Measurements from ENCODE around the gene TIMM10. TPM values are rescaled to one million over a fixed set of nuclear protein-coding genes. Genes with fewer than 3 reads are reported as not detected.

Gene TIMM10
- total RNA-seq, 4 donors from 2014 or later = 20.2 to 51.6 (median 40.1) TPM

- peaks cover 0 to 20% (median 0%) of the 10 kb centered on the region in 3 donors for H3K36me3 ChIP-seq
- no peak overlapping the region for H3K27ac ChIP-seq
- DNase-seq (ENCODE audit: low spot score in 2 of 2) = peak; percentile 53 to 68
- TF ChIP-seq POLR2A (IDR thresholded peaks at IDR 0.05) (no peak), CTCF (IDR thresholded peaks at IDR 0.05) (peak; percentile 50 to 65 (median 60))
- H3K4me3 ChIP-seq = no peak overlapping the region
- peaks cover 0 to 41% (median 22%) of the 10 kb centered on the region in 4 donors for H3K4me1 ChIP-seq
- 28 to 29% methylated on average over 9 of the region's 9 CpGs for WGBS, 2 donors
- peaks cover 0 to 73% of the 10 kb centered on the region in 2 donors for H3K27me3 ChIP-seq
- H3K9me3 ChIP-seq = no peaks in the 10 kb centered on the region
These were observed 50.0 kb downstream of the TIMM10 start for GRCh38 chr11:57480409-57481137.

GRCh38 chr11:57479911-57480310, 50.6 kb downstream of the TIMM10 start:
- 23 to 26% methylated on average over 4 of the region's 4 CpGs for WGBS, 2 donors
- no peaks in the 10 kb centered on the region for H3K9me3 ChIP-seq
- H3K4me1 ChIP-seq = peaks cover 0 to 43% (median 22%) of the 10 kb centered on the region in 4 donors
- no peak overlapping the region for H3K4me3 ChIP-seq
- peaks cover 0 to 79% of the 10 kb centered on the region in 2 donors for H3K27me3 ChIP-seq
- no peak overlapping the region for H3K27ac ChIP-seq
- no peak for DNase-seq (ENCODE audit: low spot score in 2 of 2)
- peaks cover 0 to 14% (median 0%) of the 10 kb centered on the region in 3 donors for H3K36me3 ChIP-seq
- TF ChIP-seq CTCF (IDR thresholded peaks at IDR 0.05) (no peak), POLR2A (IDR thresholded peaks at IDR 0.05) (no peak), EP300 (IDR thresholded peaks at IDR 0.05) (no peak)

- H3K27ac ChIP-seq = no peak overlapping the region
- no peak overlapping the region for H3K4me3 ChIP-seq
- no peaks in the 10 kb centered on the region for H3K9me3 ChIP-seq
- H3K27me3 ChIP-seq = peaks cover 0 to 85% of the 10 kb centered on the region in 2 donors
- 27 to 31% methylated on average over 10 of the region's 11 CpGs for WGBS, 2 donors
- TF ChIP-seq CTCF (IDR thresholded peaks at IDR 0.05) (no peak), EP300 (IDR thresholded peaks at IDR 0.05) (no peak), POLR2A (IDR thresholded peaks at IDR 0.05) (no peak)
- peaks cover 0 to 38% (median 21%) of the 10 kb centered on the region in 4 donors for H3K4me1 ChIP-seq
- no peak for DNase-seq (ENCODE audit: low spot score in 2 of 2)
- peaks cover 0 to 6% (median 0%) of the 10 kb centered on the region in 3 donors for H3K36me3 ChIP-seq
These were observed 51.4 kb downstream of the TIMM10 start for GRCh38 chr11:57479021-57479663.

Small RNAs within 50 kb of the gene (small RNA-seq; reads per million reads assigned to genes)
- gene RN7SL605P = not detected

Other genes with a start within 250 kb of the TIMM10 start
- gene TNKS1BP1, start 205.8 kb downstream of the TIMM10 start, total RNA-seq = 100 to 1,000 TPM; 147 to 238 (median 204) TPM
- 10 to 100 TPM; 51.0 to 67.5 (median 56.5) TPM for gene SSRP1, start 194.9 kb downstream of the TIMM10 start, total RNA-seq
- under 1 TPM in 1 of 4 donors, not detected in 3; 0.22 TPM for gene P2RX3, start 192.4 kb downstream of the TIMM10 start, total RNA-seq
- gene PRG3, start 149.6 kb downstream of the TIMM10 start, total RNA-seq = not detected
- gene PRG2, start 140.1 kb downstream of the TIMM10 start, total RNA-seq = under 1 TPM in 1 of 4 donors, not detected in 3; 0.39 TPM
- gene SLC43A3, start 103.6 kb downstream of the TIMM10 start, total RNA-seq = 100 to 1,000 TPM in 2 of 4 donors, 10 to 100 TPM in 2; 42.2 to 110 (median 94.7) TPM
- gene RTN4RL2, start 70.2 kb downstream of the TIMM10 start, total RNA-seq = 1 to 10 TPM in 1 of 4 donors, under 1 TPM in 2, not detected in 1; 0.20 to 1.5 (median 0.42) TPM
- gene SLC43A1, start 15.1 kb downstream of the TIMM10 start, total RNA-seq = 10 to 100 TPM; 35.8 to 47.3 (median 42.4) TPM
- gene SMTNL1, start 6.8 kb upstream of the TIMM10 start, total RNA-seq = not detected
- gene UBE2L6, start 36.9 kb upstream of the TIMM10 start, total RNA-seq = 10 to 100 TPM; 22.4 to 35.7 (median 25.5) TPM
- 100 to 1,000 TPM; 508 to 826 (median 607) TPM for gene SERPING1, start 66.9 kb upstream of the TIMM10 start, total RNA-seq
- gene YPEL4, start 119.2 kb upstream of the TIMM10 start, total RNA-seq = 1 to 10 TPM in 1 of 4 donors, under 1 TPM in 3; 0.30 to 1.7 (median 0.41) TPM
- 10 to 100 TPM in 1 of 4 donors, 1 to 10 TPM in 3; 6.3 to 15.1 (median 7.8) TPM for gene CLP1, start 127.0 kb upstream of the TIMM10 start, total RNA-seq
- gene ZDHHC5, start 137.4 kb upstream of the TIMM10 start, total RNA-seq = 10 to 100 TPM; 26.0 to 57.3 (median 33.7) TPM
- gene MED19, start 181.5 kb upstream of the TIMM10 start, total RNA-seq = 10 to 100 TPM; 11.9 to 17.3 (median 15.4) TPM
- gene TMX2, start 181.8 kb upstream of the TIMM10 start, total RNA-seq = 10 to 100 TPM; 54.3 to 89.4 (median 71.7) TPM
- 100 to 1,000 TPM in 3 of 4 donors, 10 to 100 TPM in 1; 78.1 to 146 (median 118) TPM for gene SELENOH, start 210.7 kb upstream of the TIMM10 start, total RNA-seq
- gene BTBD18, start 221.1 kb upstream of the TIMM10 start, total RNA-seq = not detected
- gene CTNND1, start 231.0 kb upstream of the TIMM10 start, total RNA-seq = 100 to 1,000 TPM; 104 to 128 (median 124) TPM

All from tibial nerve (tissue), 4 donors.